ACC112 (cell line): ENCODE data around the gene PBLD.
"Not testable (repeated sequence)": the region's sequence is repeated elsewhere in the genome, so short reads cannot be mapped to it uniquely, and the experiment has no call there.

Experiments used
- H2AFZ ChIP-seq: fragments of 200-600 bp; sonication (generic); one replicate; pipeline ENCODE4 v1.6.0; 2017; ENCODE audit warnings: antibody characterized with exemption, low read length; ENCODE audit not compliant: unreplicated experiment
- H3K27ac ChIP-seq: fragments of 200-600 bp; sonication (generic); 2 replicates; pipeline ENCODE4 v1.5.1; 2014; ENCODE audit warnings: low read depth, mild to moderate bottlenecking, antibody characterized with exemption, low read length, moderate library complexity
- H3K27me3 ChIP-seq: fragments of 200-600 bp; sonication (generic); 2 replicates; pipeline ENCODE4 v1.6.1; 2014; ENCODE audit warnings: mild to moderate bottlenecking, antibody characterized with exemption, low read length, moderate library complexity, mixed read lengths; ENCODE audit not compliant: insufficient read depth
- H3K36me3 ChIP-seq: fragments of 200-600 bp; sonication (generic); 2 replicates; pipeline ENCODE4 v1.6.1; 2016; ENCODE audit warnings: mild to moderate bottlenecking, antibody characterized with exemption, low read length, moderate library complexity, mixed read lengths; ENCODE audit not compliant: insufficient read depth
- H3K4me1 ChIP-seq: fragments of 200-600 bp; sonication (generic); one replicate; pipeline ENCODE4 v1.6.1; 2016; ENCODE audit warnings: low read length, mixed read lengths; ENCODE audit not compliant: insufficient read depth, unreplicated experiment, control insufficient read depth
- H3K4me3 ChIP-seq: fragments of 200-600 bp; sonication (generic); 2 replicates; pipeline ENCODE4 v1.5.1; 2014; ENCODE audit warnings: mild to moderate bottlenecking, low read depth, low read length
- H3K79me2 ChIP-seq: fragments of 200-600 bp; sonication (generic); one replicate; pipeline ENCODE4 v1.6.0; 2016; ENCODE audit warnings: low read length; ENCODE audit not compliant: control insufficient read depth, unreplicated experiment, insufficient read depth

Gene PBLD

DNA sequence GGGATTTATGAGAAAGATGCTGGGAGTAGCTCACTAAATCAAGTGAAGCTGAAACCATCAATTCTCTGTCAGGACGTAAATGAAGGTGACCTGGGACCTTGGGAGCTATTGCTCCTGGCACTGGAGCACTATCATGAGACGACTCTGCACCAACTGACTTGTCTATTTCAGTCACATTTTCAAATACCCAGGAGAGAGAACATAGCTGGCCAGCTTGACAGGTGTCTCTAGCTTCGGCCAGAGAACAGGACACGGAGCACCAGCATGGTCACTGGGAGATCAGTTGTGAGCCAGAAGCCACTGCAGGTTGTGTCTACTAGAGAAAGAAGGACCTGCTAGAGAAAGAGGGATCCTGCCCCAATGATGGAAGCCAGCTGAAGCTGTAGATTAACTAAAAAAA lies 83.4 kb downstream of the PBLD start:
- no peaks in the 10 kb centered on the region for H3K79me2 ChIP-seq
- H3K27ac ChIP-seq = no peak overlapping the region
- peaks cover 11% of the 10 kb centered on the region; the same call in 1 of the 2 replicates for H3K27me3 ChIP-seq
- H2AFZ ChIP-seq = no peak overlapping the region
- H3K4me1 ChIP-seq = no peaks in the 10 kb centered on the region
- H3K36me3 ChIP-seq = no peaks in the 10 kb centered on the region
- no peak overlapping the region for H3K4me3 ChIP-seq

DNA sequence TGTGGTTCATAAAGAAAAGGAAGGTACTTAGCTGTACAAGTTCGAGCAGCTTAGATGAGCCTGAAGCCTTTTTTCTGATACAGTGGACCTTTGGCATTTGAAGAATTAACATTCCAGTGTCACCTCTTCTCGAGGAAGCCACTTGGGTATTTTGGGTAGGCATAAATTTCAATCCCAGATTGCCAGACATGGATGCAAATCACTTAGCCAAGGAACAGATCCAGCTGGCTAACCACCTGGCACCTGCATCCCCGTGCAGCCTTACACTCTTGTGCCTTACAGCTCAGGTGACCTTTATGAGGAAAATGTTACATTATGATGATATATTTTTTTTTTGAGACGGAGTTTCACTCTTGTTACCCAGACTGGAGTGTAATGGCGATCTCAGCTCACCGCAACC lies 84.8 kb downstream of the PBLD start:
- no peaks in the 10 kb centered on the region for H3K79me2 ChIP-seq
- no peak overlapping the region for H3K4me3 ChIP-seq
- H3K27me3 ChIP-seq = 0 out of 2 replicates have a peak, but pooled peaks cover under 1% of the 10 kb centered on the region
- no peaks in the 10 kb centered on the region for H3K4me1 ChIP-seq
- no peaks in the 10 kb centered on the region for H3K36me3 ChIP-seq
- no peak overlapping the region for H2AFZ ChIP-seq
- no peak overlapping the region for H3K27ac ChIP-seq

DNA sequence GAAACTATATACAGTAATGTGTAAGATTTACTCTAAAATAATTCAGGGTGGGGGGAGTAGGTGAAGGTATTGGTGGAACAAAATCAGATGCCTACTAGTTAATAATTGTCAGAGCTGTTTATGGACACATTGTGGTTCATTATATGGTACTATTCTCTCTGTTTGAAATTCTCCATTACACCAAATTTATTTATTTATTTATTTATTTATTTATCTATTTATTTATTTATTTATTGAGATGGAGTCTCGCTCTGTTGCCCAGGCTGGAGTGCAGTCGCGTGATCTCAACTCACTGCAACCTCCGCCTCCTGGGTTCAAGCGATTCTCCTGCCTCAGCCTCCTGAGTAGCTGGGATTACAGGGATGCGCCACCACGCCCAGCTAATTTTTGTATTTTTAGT lies 86.3 kb downstream of the PBLD start:
- H3K27me3 ChIP-seq, H3K27ac ChIP-seq, H3K4me1 ChIP-seq, H3K79me2 ChIP-seq, H3K36me3 ChIP-seq, H3K4me3 ChIP-seq, H2AFZ ChIP-seq: not testable (repeated sequence)

DNA sequence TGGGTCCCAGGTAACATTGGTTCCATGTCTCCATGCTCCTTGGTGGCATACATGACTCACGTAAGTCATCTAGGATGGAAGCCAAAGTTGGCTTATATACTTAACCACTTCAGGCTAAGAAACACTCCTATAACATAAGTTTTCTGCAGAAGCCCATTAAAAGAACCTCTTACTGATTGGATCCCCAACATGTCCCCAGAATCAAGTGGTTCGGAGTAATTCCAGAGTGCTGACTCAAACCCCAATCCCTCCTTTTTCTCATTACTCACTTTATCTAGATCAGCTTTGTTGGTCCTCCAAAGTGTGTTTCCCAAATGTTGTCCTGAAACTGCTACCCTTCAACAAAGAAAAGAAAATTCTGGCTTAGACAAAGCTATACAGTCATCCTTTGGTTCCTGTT lies 90.7 kb downstream of the PBLD start:
- no peaks in the 10 kb centered on the region for H3K27me3 ChIP-seq
- no peaks in the 10 kb centered on the region for H3K79me2 ChIP-seq
- no peak overlapping the region for H2AFZ ChIP-seq
- H3K27ac ChIP-seq = no peak overlapping the region
- no peaks in the 10 kb centered on the region for H3K36me3 ChIP-seq
- H3K4me1 ChIP-seq = no peaks in the 10 kb centered on the region
- H3K4me3 ChIP-seq = no peak overlapping the region

DNA sequence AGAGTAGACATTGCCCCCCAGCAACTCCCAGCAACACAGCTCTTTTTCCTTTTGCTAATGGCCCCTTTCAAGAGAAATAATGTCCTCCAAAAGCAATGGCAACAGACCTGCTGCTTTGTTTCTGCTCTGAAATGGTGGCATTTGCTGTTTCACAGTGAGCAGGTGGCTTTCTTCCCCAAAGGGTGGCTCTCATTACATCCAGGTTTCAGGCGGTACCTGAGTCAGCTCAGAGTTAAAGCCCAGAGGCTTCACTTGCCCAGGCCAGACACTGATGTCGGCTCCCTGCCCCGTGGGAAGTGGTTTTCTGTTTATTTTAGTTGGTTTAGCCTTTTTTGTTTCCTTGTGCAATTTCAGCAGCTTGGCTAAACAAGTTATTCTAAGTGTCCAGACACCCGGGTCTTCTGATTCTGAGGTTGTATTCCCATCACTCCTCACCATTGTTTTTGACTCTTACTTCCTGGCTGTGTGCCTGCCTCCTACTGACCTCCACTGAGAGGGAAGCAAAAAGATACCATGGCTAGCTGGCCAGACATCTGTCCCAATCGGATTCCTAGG lies 93.1 kb downstream of the PBLD start:
- Histone ChIP-seq H3K36me3 (no peaks in the 10 kb centered on the region), H2AFZ (no peak overlapping the region), H3K4me3 (no peak overlapping the region), H3K4me1 (no peaks in the 10 kb centered on the region), H3K27ac (no peak overlapping the region), H3K27me3 (no peaks in the 10 kb centered on the region), H3K79me2 (no peaks in the 10 kb centered on the region)

DNA sequence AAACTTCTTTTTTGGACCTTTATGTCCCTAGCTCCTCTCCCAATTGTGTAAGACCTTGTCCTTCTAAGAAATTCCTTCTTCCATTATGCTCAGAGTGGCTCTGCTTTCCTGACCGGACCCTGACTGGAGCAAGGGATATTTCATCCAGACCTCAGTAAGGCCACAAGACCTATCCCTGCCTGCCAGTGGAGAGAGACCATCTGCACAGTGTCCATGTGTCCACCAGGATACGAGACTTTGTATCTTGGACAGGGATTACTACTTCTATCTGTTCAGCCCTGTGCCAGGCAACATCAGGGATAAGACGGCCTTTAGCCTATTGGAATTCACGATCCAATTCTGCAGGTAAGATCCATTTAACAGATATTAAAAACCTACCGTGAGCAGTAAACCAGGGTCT lies 93.7 kb downstream of the PBLD start:
- Histone ChIP-seq H3K27me3 (no peaks in the 10 kb centered on the region), H3K27ac (no peak overlapping the region), H3K36me3 (no peaks in the 10 kb centered on the region), H2AFZ (no peak overlapping the region), H3K4me3 (no peak overlapping the region), H3K4me1 (no peaks in the 10 kb centered on the region), H3K79me2 (no peaks in the 10 kb centered on the region)

DNA sequence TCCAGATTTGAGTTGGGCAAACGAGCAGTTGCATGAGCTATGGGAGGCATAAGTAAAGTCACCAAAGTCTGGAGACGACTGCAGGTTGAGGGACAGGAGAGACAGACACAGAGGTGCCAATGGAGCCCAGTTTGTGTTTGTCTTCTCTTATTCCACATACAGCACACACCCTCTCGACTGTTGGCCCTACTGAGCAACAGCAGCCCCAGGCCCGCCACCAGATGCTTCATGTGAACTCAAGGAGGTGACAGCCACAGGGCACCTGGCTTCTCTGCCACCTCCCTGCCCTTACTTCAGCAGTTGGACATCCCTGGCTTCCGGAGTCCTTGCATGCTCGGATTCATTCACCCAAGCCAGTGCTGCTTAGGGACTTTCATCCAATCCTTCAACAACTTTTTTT lies 94.4 kb downstream of the PBLD start:
- Histone ChIP-seq H3K27me3 (0 out of 2 replicates have a peak, but pooled peaks cover under 1% of the 10 kb centered on the region), H3K36me3 (no peaks in the 10 kb centered on the region), H3K79me2 (no peaks in the 10 kb centered on the region), H3K4me3 (no peak overlapping the region), H2AFZ (no peak overlapping the region), H3K27ac (no peak overlapping the region), H3K4me1 (no peaks in the 10 kb centered on the region)

DNA sequence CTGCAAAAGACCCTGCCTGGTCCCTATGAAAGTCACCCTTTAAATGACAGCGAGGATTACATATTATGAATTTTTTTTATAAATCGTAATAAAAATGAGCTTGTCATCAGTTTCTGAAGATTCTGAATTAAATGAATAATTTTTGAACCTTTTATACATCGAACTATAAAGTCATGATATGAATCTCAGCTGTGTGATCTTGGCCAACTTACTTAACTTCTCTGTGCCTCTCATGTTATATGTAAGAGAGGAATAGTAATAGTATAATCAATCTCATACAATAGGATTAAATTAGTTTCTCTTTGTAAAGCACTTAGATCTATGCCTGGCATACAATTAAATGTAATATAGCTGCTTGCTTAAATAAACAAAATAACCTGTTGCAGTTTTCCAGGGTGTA lies 95.6 kb downstream of the PBLD start:
- H3K79me2 ChIP-seq = no peaks in the 10 kb centered on the region
- no peak overlapping the region for H3K4me3 ChIP-seq
- H3K4me1 ChIP-seq = no peaks in the 10 kb centered on the region
- H3K27me3 ChIP-seq = peaks cover 10% of the 10 kb centered on the region
- H3K27ac ChIP-seq = no peak overlapping the region
- no peak overlapping the region for H2AFZ ChIP-seq
- H3K36me3 ChIP-seq = no peaks in the 10 kb centered on the region

DNA sequence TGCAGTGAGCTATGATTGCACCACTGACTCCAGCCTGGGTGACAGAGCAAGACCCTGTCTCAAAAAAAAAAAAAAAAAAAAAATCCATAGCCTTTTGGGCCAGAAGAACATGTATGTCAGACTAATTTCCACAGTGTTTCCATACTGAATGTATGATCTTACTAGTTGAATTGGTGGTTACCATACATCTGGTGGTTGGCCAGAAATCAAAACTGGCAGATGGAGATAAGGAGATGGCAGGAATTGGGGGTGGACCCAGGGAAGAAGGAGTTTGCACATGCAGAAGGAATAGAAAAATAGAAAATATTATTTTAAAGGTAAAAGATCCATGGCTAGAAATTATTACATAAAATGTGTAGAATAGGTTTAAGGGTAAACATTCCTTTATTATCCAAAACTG lies 97.1 kb downstream of the PBLD start:
- Histone ChIP-seq H3K36me3 (no peaks in the 10 kb centered on the region), H3K4me1 (peaks cover 6% of the 10 kb centered on the region), H3K79me2 (no peaks in the 10 kb centered on the region), H2AFZ (no peak overlapping the region), H3K4me3 (no peak overlapping the region), H3K27me3 (peaks cover 14% of the 10 kb centered on the region), H3K27ac (no peak overlapping the region)

DNA sequence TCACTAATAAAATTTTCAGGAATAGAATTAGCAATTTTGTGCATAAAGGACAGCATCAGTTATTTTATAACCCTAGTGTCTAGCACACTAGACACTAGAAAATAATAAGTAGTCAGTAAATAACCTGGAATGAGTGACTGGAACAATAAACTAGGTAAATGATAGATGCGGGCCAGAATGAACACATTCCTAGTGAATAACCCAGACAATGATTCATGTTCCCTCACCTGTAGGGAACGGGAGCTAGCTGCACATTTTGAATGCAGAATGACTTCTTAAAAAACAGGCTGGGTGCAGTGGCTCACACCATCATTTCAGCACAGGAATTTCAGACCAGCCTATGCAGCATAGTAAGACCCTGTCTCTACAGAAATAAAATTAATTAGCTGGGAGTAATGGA lies 97.6 kb downstream of the PBLD start:
- Histone ChIP-seq H3K27ac (no peak overlapping the region), H3K27me3 (peaks cover 14% of the 10 kb centered on the region), H3K79me2 (no peaks in the 10 kb centered on the region), H3K4me3 (no peak overlapping the region), H2AFZ (no peak overlapping the region), H3K4me1 (peaks cover 7% of the 10 kb centered on the region), H3K36me3 (no peaks in the 10 kb centered on the region)

DNA sequence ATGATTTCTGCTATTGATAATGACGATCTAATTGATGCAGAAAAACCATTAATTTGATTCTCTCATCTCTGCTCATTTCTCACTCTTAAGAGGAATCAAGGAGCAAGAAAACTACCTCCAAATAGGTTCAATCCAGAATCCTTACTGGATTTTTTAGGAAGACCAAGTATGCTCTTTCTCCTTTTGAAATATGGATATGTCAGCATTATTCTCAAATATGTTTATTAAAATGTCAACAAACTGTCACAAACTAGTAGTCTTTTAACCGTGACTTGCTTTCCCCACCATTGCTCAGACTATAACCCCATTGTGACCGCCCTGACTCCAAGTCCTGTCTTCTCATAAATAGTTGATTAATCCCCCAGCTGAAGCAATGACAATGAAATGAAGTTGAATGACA lies 99.7 kb downstream of the PBLD start:
- Histone ChIP-seq H3K79me2 (no peaks in the 10 kb centered on the region), H3K4me1 (peaks cover 7% of the 10 kb centered on the region), H3K36me3 (no peaks in the 10 kb centered on the region), H3K27me3 (peaks cover 14% of the 10 kb centered on the region), H3K4me3 (no peak overlapping the region), H2AFZ (no peak overlapping the region), H3K27ac (no peak overlapping the region)
